Endothelial cell of umbilical vein (primary cell): ENCODE data around the gene CHI3L1. TPM values are rescaled to one million over a fixed set of nuclear protein-coding genes. Genes with fewer than 3 reads are reported as not detected.

ENCODE experiments used
- BruUV-seq: library from RNA; stranded (reverse); fragments of 400-500 nt; replicated peaks from 2 replicates; lab custom pipeline; 2021; lab: Mats Ljungman, UMichigan
- CTCF ChIA-PET: fragments of 300-600, 350-600 bp; sonication (Branson Sonifier 250); formaldehyde crosslinking; loops from one replicate; lab custom pipeline; 2021; ENCODE audit warnings: antibody characterized with exemption, inconsistent platforms; lab: Charles Lee
- POLR2A ChIA-PET: fragments of 300-600, 350-600 bp; sonication (Branson Sonifier 250); formaldehyde crosslinking; loops from one replicate; lab custom pipeline; 2021; ENCODE audit warnings: antibody characterized with exemption, inconsistent platforms; lab: Charles Lee
- DNase-seq: peaks from one replicate; pipeline ENCODE4 v3.0.0-alpha.2; 2011; ENCODE audit warnings: low read depth, low spot score
- FAIRE-seq: peaks from 2 replicates; lab custom pipeline; 2011; peaks lifted over from hg19 to GRCh38; lab: Jason Lieb, UNC
- H2AFZ ChIP-seq: 2 replicates; pipeline ENCODE4 v1.6.0; 2012; ENCODE audit warnings: low read depth, low read length, control low read depth, inconsistent platforms
- H3K27ac ChIP-seq: 2 replicates; pipeline ENCODE4 v1.5.1; 2011; ENCODE audit warnings: low read depth, mild to moderate bottlenecking, control low read depth, low read length, moderate library complexity; ENCODE audit not compliant: insufficient read depth
- H3K27me3 ChIP-seq, 2 experiments: 2 replicates each; pipeline versions ENCODE4 v1.6.0 to v1.6.1; 2011; ENCODE audit warnings: low read length in 2 of 2, mixed read lengths in 1 of 2; ENCODE audit not compliant: control insufficient read depth in 2 of 2, insufficient read depth in 2 of 2
- H3K36me3 ChIP-seq, 2 experiments: 2 replicates in 1 of 2; 3 replicates in 1 of 2; pipeline ENCODE4 v1.5.1; 2011; ENCODE audit warnings: low read length in 2 of 2, mild to moderate bottlenecking in 1 of 2, moderate library complexity in 1 of 2; ENCODE audit not compliant: control insufficient read depth in 2 of 2, insufficient read depth in 2 of 2; ENCODE audit errors: extremely low read depth in 1 of 2
- H3K4me1 ChIP-seq: 3 replicates; pipeline ENCODE4 v1.5.1; 2011; ENCODE audit warnings: mild to moderate bottlenecking, low read length; ENCODE audit not compliant: control insufficient read depth, insufficient read depth; ENCODE audit errors: extremely low read depth
- H3K4me2 ChIP-seq: 2 replicates; pipeline ENCODE4 v1.6.1; 2011; ENCODE audit warnings: low read length, control low read depth, mixed read lengths; ENCODE audit not compliant: insufficient read depth
- H3K4me3 ChIP-seq, 3 experiments: fragments of 200-600 bp in 1 of 3; sonication (generic), shearing (Covaris generic) in 1 of 3; replicated peaks in 1 of 3; 2 replicates each; pipeline ENCODE4 v1.5.1; 2011 to 2016; ENCODE audit warnings: control low read depth in 3 of 3, low read length in 3 of 3, mild to moderate bottlenecking in 2 of 3, inconsistent platforms in 1 of 3, low read depth in 1 of 3, moderate library complexity in 1 of 3; ENCODE audit not compliant: insufficient read depth in 1 of 3
- H3K79me2 ChIP-seq: 2 replicates; pipeline ENCODE4 v1.6.0; 2012; ENCODE audit warnings: low read length, inconsistent platforms; ENCODE audit not compliant: control insufficient read depth, insufficient read depth
- H3K9ac ChIP-seq: replicated peaks from 2 replicates; pipeline ENCODE3; 2011; ENCODE audit warnings: low read length, control low read depth; ENCODE audit not compliant: insufficient read depth; ENCODE audit errors: extremely low read depth
- H3K9me1 ChIP-seq: replicated peaks from 3 replicates; pipeline ENCODE4 v1.6.0; 2011; ENCODE audit warnings: mild to moderate bottlenecking, low read length; ENCODE audit not compliant: control insufficient read depth, insufficient read depth; ENCODE audit errors: extremely low read depth
- H3K9me3 ChIP-seq: replicated peaks from 2 replicates; pipeline ENCODE4 v1.5.1; 2012; ENCODE audit warnings: low read length, inconsistent platforms; ENCODE audit not compliant: control insufficient read depth, insufficient read depth
- H4K20me1 ChIP-seq: replicated peaks from 2 replicates; pipeline ENCODE3; 2011; ENCODE audit warnings: mild to moderate bottlenecking, low read length; ENCODE audit not compliant: control insufficient read depth, insufficient read depth; ENCODE audit errors: extremely low read depth
- EZH2 ChIP-seq: IDR thresholded peaks from 2 replicates; pipeline ENCODE4 v1.6.1; 2012; ENCODE audit warnings: borderline replicate concordance, low read depth, mild to moderate bottlenecking, moderate library complexity, low read length, inconsistent platforms; ENCODE audit not compliant: severe bottlenecking
- FOS ChIP-seq: IDR thresholded peaks from 2 replicates; pipeline ENCODE4 v1.6.1; 2011; ENCODE audit warnings: mild to moderate bottlenecking, low read length, moderate library complexity, borderline replicate concordance; ENCODE audit not compliant: insufficient read depth
- GATA2 ChIP-seq: IDR thresholded peaks from 2 replicates; pipeline ENCODE4 v1.7.0; 2011; ENCODE audit warnings: low read depth, mild to moderate bottlenecking, moderate library complexity, mixed read lengths, low read length; ENCODE audit not compliant: insufficient read length, insufficient read depth
- JUN ChIP-seq: IDR thresholded peaks from 2 replicates; pipeline ENCODE4 v1.6.1; 2011; ENCODE audit warnings: borderline replicate concordance, low read depth; ENCODE audit not compliant: insufficient read length, insufficient read depth
- MYC ChIP-seq: IDR thresholded peaks from one replicate; pipeline ENCODE4 v1.6.1; 2011; ENCODE audit warnings: mild to moderate bottlenecking, low read depth, low read length
- POLR2A ChIP-seq: IDR thresholded peaks from 2 replicates; pipeline ENCODE4 v1.6.1; 2012; ENCODE audit warnings: low read depth, mild to moderate bottlenecking, control low read depth, low read length
- POLR2AphosphoS5 ChIP-seq: IDR thresholded peaks from 2 replicates; pipeline ENCODE4 v1.6.1; 2012; ENCODE audit warnings: low read depth, mild to moderate bottlenecking, control low read depth, low read length, moderate library complexity; ENCODE audit not compliant: insufficient read depth
- dilution Hi-C: fragments of 300-500 bp; cut with MboI; formaldehyde crosslinking; loops from one replicate; pipeline ENCODE4 v1.15.0; 2019; ENCODE audit warnings: low sequenced_read_pairs; ENCODE audit not compliant: extremely low pct_ligation_motif_present
- intact Hi-C: fragments of 100-400 bp; cut with micrococcal nuclease; formaldehyde crosslinking; loops from one replicate; pipeline ENCODE4 v1.10.0; 2022
- polyA plus RNA-seq, 4 experiments: library from polyadenylated mRNA; depleted of rRNA in 3 of 4; stranded (reverse) in 3 of 4; unstranded in 1 of 4; fragments of >200 nt; gene quantifications; 2 replicates each; pipeline versions ENCODE4 v1.2.1 to v1.2.3, GENCODE V29; 2011 to 2012; ENCODE audit warnings: missing spikeins in 1 of 4
- total RNA-seq: library from RNA; stranded (reverse); gene quantifications from 2 replicates; pipeline ENCODE4 v1.2.3, GENCODE V29; 2021
- TF ChIP-seq, protein P1 (sequence below), 2 donors: IDR thresholded peaks; 1 replicate in 1 of 2; 2 replicates in 1 of 2; pipeline ENCODE4 v1.5.1; 2011; ENCODE audit warnings: low read length in 2 of 2, mild to moderate bottlenecking in 2 of 2, moderate library complexity in 2 of 2, control low read depth in 1 of 2, inconsistent platforms in 1 of 2, low read depth in 1 of 2; ENCODE audit not compliant: insufficient read depth in 1 of 2; ENCODE audit errors: extremely low read depth in 1 of 2
- TF ChIP-seq, protein P2 (sequence below): IDR thresholded peaks from 2 replicates; pipeline ENCODE4 v1.6.1; 2011; ENCODE audit not compliant: insufficient read depth, insufficient read length

CHI3L1 gene
- total and polyA plus RNA-seq, 2 donors (not counting 3 experiments of a cell fraction or from before 2014, with no cell fraction given) = not detected

DNA sequence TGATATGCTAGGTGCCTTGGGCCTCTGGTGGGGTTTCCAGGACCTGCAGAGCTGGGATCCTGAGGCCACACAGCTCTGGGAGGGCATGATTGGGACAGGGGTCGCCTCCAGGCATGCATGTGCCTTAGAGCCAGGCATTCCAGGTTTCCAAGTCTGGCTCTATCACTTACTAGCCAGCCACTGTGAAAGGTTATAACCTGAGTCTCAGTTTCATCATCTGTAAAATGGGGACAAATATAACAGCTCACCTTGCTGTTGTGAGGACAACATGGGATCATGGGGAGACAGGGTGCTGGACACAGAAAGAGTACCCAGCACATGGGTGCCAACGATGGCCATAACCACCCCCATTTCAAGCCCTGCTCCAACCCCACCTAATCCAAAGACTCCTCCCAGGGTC, 2.7 kb downstream of the CHI3L1 start:
- H3K4me3 ChIP-seq = no peak overlapping the region
- FAIRE-seq = no peak
- TF ChIP-seq EZH2 = no peak
- no peak for TF ChIP-seq POLR2AphosphoS5
- no peak for TF ChIP-seq JUN
- ChIA-PET POLR2A (no interaction called here), CTCF (interaction anchor here (1.0 to 2.7 kb wide), 2 partner anchors 12 to 144 kb away, joined by 3 to 8 read pairs; no protein-coding TSS in a partner anchor)
- no peak overlapping the region for H2AFZ ChIP-seq
- no peak for DNase-seq
- no peaks in the 10 kb centered on the region for H3K9me1 ChIP-seq
- no peaks in the 10 kb centered on the region for H3K4me1 ChIP-seq
- no TSS peak for BruUV-seq
- H3K4me2 ChIP-seq = no peak overlapping the region
- no peaks in the 10 kb centered on the region for H3K9me3 ChIP-seq
- peaks cover 8 to 13% of the 10 kb centered on the region in 2 experiments for H3K27me3 ChIP-seq
- dilution Hi-C loops (no loop called here), intact Hi-C loops (no loop called here)
- H3K9ac ChIP-seq = no peak overlapping the region
- no peaks in the 10 kb centered on the region for H3K36me3 ChIP-seq
- H3K27ac ChIP-seq = no peak overlapping the region
- no peaks in the 10 kb centered on the region for H4K20me1 ChIP-seq
- no peaks in the 10 kb centered on the region for H3K79me2 ChIP-seq

DNA sequence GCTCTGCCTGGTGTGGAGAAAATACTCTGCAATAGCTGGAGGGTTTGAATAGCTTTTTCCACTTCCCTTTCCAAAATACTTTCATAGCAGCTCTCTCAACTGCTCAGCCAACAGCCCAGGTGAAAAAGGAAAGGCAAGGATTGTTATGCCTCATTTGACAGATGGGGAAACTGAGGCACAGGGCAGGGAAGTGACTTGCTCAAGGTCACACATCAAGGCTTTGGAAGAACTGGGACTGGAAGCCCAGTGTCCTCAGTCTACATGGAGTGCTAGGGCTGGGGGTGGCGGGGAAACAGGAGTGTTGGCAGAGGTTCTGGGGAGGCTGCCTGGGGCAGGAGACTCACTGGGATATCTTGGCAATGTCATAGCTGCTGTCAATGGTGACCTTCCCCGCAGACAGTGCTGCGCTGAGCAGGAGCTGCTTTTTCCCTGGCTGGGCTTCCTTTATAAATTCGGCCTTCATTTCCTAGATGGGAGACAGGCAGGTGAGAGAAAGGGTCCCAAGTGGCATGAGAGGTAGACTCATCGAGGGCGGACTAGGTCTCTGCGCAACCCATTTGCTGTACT, 4.0 kb downstream of the CHI3L1 start:
- H3K27ac ChIP-seq = no peak overlapping the region
- BruUV-seq = no TSS peak
- POLR2A ChIA-PET = no interaction called here
- CTCF ChIA-PET = interaction anchor here (1.0 to 2.0 kb wide), 4 partner anchors 10 to 143 kb away, joined by 3 to 10 read pairs (median 4); no protein-coding TSS in a partner anchor
- no peak overlapping the region for H3K4me3 ChIP-seq
- H3K36me3 ChIP-seq = no peaks in the 10 kb centered on the region
- DNase-seq (no peak), FAIRE-seq (no peak)
- no peak overlapping the region for H3K9ac ChIP-seq
- dilution Hi-C loops (no loop called here), intact Hi-C loops (no loop called here)
- no peak for TF ChIP-seq EZH2
- TF ChIP-seq FOS = no peak
- TF ChIP-seq MYC = no peak
- TF ChIP-seq, protein P1, sequence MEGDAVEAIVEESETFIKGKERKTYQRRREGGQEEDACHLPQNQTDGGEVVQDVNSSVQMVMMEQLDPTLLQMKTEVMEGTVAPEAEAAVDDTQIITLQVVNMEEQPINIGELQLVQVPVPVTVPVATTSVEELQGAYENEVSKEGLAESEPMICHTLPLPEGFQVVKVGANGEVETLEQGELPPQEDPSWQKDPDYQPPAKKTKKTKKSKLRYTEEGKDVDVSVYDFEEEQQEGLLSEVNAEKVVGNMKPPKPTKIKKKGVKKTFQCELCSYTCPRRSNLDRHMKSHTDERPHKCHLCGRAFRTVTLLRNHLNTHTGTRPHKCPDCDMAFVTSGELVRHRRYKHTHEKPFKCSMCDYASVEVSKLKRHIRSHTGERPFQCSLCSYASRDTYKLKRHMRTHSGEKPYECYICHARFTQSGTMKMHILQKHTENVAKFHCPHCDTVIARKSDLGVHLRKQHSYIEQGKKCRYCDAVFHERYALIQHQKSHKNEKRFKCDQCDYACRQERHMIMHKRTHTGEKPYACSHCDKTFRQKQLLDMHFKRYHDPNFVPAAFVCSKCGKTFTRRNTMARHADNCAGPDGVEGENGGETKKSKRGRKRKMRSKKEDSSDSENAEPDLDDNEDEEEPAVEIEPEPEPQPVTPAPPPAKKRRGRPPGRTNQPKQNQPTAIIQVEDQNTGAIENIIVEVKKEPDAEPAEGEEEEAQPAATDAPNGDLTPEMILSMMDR (IDR thresholded peaks at IDR 0.05; ENCODE audit: extremely low read depth in 1 of 2, insufficient read depth in 1 of 2, low read depth in 1 of 2, low read length in 2 of 2) = no peak
- TF ChIP-seq JUN = no peak
- no peak for TF ChIP-seq POLR2A
- TF ChIP-seq POLR2AphosphoS5 = no peak
- TF ChIP-seq GATA2 = no peak
- TF ChIP-seq, protein P2, sequence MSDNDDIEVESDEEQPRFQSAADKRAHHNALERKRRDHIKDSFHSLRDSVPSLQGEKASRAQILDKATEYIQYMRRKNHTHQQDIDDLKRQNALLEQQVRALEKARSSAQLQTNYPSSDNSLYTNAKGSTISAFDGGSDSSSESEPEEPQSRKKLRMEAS = no peak
- H3K4me2 ChIP-seq = no peak overlapping the region
- no peak overlapping the region for H2AFZ ChIP-seq
- no peaks in the 10 kb centered on the region for H4K20me1 ChIP-seq
- H3K9me1 ChIP-seq = no peaks in the 10 kb centered on the region
- H3K4me1 ChIP-seq = peaks cover 6% of the 10 kb centered on the region
- no peaks in the 10 kb centered on the region for H3K79me2 ChIP-seq
- H3K27me3 ChIP-seq = peaks cover 3 to 5% of the 10 kb centered on the region in 2 experiments
- no peaks in the 10 kb centered on the region for H3K9me3 ChIP-seq
